GM19043 (cell line): ENCODE data around the gene CYP1A2.
A peak's percentile ranks its signal among the peaks of the same experiment; 100 is the strongest.

ENCODE experiments used
- ATAC-seq: cut with Tn5 transposase; IDR thresholded peaks from one replicate; pipeline ENCODE4 v1.9.1; 2021; ENCODE audit warnings: low read depth; ENCODE audit not compliant: unreplicated experiment

The CYP1A2 gene

GRCh38 chr15:74788042-74788682, 39.5 kb downstream of the CYP1A2 start:
- no peak for ATAC-seq

DNA sequence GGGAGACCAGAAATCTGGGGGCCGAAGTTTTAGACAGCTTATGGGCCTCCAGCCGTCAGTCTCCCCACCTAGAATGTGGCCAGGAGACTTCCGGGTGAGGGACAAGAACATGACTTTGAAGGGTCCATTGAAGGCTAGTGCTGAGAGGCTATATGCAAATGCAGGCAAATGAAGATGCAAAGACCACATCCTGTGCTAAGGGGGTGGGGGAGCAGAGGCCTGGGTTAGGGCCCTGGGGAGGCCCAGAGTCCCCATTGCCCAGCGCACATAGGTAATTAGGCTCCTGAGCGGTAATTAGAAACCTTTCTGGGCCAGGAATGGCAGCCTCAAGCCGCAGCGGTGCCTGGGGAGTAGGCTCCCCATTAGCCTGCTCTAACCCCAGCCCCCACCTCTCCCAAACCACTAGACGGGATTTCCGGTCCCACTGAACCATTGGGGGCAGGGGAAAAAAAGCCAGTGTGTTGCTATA, 40.1 kb downstream of the CYP1A2 start:
- ATAC-seq, result peak; percentile 35

DNA sequence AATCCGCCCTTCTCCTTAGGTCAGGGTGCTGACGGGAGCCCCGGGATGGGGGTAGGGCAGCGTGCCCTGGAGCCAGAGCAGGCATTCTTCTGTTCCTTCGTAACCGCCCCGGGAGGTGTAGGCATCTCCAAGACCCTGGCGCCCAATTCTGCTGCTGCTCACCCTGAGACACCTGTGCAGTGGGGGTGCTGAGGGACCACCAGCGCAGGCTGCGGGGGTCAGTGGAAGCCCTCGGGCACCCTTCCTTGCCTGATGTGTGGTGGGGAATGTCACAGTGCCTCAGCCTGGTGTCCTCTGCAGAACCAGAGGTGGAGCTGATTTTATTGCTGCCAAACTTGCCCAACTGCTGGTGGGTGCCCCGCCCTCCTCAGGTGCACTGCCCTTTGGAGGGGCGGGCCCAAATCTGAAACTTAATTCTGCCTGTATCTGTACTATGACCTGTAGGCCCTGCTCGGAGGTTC, 40.6 kb downstream of the CYP1A2 start:
- ATAC-seq, result no peak

DNA sequence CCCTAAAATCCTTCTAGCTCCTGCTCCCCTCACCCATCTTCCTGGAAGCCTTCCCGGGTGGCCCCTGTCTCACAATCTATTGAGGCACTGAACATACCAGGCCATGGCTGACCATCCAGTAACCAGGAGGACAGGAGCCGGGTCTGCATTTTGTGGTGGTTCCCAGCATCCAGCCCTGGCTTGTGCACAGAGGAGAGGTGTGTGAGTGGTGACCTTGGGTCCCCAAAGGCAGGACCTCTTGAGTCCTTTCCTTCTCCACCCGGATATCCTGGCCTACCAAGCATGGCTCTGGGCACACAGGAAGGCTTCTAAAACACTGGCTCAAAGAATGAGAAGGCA, 41.1 kb downstream of the CYP1A2 start:
- no peak for ATAC-seq

DNA sequence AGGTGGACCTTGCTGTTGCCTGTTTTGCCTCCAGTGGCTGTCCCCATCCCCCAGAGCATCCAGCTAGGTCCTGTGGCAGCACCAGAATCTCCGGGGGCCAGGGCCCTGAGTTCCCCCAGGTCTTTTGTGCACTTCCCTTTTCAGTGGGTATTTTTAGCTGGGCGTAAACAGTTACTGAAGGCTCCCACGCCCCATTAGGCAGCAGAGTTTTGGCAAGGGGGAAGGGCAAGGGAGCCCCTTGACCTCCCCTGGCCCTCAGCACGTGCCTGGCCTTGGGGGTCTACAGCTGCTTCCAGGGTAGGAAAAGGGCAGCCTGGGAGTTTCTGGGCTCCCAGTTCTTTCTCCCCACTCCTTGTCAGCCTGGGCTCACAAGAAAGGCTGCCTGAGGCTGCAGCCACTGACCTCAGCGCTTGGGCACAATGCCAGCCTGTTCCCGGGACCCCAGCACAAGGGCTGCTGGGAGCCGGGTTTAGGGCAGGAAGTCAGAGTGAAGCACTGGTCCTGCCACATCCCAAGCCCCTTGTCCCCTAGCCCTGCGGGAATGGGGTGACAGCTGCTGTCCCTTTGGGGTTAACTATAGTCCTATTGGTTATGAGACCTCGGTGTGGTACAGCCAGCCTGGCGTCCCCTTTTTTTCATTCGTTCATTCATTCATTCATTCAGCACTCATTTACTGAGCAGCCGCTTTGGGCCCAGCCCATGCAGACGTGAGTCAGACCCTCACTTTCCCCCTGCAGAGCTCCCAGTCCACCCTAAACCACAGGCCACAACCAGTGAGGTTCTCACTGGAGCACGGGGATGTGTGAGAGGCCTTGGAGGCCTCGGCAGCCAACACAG, 41.7 kb downstream of the CYP1A2 start:
- no peak for ATAC-seq

GRCh38 chr15:74791007-74791406, 42.4 kb downstream of the CYP1A2 start:
- no peak for ATAC-seq

DNA sequence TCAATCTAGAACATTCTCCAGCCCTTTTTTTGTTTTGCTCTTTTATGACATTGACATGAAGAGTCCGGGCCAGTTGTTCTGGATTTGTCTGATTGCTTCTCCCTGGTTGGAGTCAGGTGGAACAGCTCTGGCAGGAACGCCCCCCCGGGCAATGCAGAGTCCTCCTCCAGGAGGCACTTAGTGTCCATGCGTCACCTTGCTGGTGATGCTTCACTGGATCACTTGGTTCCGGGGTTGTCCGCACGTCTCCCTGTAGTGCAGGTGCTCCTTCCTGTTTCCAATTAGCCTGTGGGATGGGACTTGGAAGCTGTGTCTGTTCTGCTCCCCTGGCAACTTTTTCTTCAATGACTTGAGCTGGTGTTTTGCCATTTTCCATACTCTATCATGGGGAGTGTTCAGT, 43.0 kb downstream of the CYP1A2 start:
- ATAC-seq, result no peak

GRCh38 chr15:74792227-74793016, 43.8 kb downstream of the CYP1A2 start:
- ATAC-seq, result no peak

GRCh38 chr15:74793135-74794028, 44.7 kb downstream of the CYP1A2 start:
- no peak for ATAC-seq

GRCh38 chr15:74794248-74794969, 45.8 kb downstream of the CYP1A2 start:
- ATAC-seq, result no peak

- no peak for ATAC-seq
These were observed 46.3 kb downstream of the CYP1A2 start for GRCh38 chr15:74794970-74795349.

GRCh38 chr15:74795966-74796625, 47.5 kb downstream of the CYP1A2 start:
- ATAC-seq, result no peak

- no peak for ATAC-seq
These were observed 50.0 kb downstream of the CYP1A2 start for GRCh38 chr15:74798388-74799254.

GRCh38 chr15:74799255-74799855, 50.7 kb downstream of the CYP1A2 start:
- no peak for ATAC-seq

- no peak for ATAC-seq
These were observed 51.4 kb downstream of the CYP1A2 start for GRCh38 chr15:74799856-74800558.

DNA sequence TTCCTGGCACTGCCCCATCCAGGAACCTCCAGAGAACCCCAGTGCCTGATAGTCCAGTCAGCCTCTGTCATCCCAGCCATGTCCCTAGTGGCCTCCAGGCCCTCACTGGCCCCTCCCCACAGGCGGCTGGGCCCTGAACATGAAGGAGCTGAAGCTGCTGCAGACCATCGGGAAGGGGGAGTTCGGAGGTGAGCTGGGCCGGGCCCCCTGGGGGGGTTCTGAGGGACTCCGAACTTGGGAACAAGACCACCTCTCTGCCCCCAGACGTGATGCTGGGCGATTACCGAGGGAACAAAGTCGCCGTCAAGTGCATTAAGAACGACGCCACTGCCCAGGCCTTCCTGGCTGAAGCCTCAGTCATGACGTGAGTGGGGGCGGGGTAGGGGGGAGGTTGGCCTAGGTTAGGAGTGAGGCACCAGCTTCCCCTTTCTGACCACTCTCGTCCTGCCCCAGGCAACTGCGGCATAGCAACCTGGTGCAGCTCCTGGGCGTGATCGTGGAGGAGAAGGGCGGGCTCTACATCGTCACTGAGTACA, 52.0 kb downstream of the CYP1A2 start:
- no peak for ATAC-seq
